K562 (cell line): ENCODE data around the gene SNRPD2. TPM values are rescaled to one million over a fixed set of nuclear protein-coding genes. Genes with fewer than 3 reads are reported as not detected.

ENCODE experiments used
- CXXC5 ChIP-seq: fragments of 250-450 bp; sonication (Bioruptor Pico); IDR thresholded peaks from 2 replicates; pipeline ENCODE4 v1.8.0; 2022; ENCODE audit warnings: inconsistent platforms, mild to moderate bottlenecking, moderate library complexity
- SETDB1 ChIP-seq: IDR thresholded peaks from one replicate; pipeline ENCODE4 v1.6.1; 2012; ENCODE audit warnings: low read length, control low read depth, inconsistent platforms
- SMAD3 ChIP-seq: fragments of 450-650 bp; formaldehyde crosslinking; conservative IDR thresholded peaks from 2 replicates; pipeline ENCODE4 v1.4.0; 2020; ENCODE audit warnings: mild to moderate bottlenecking
- SMARCA5 ChIP-seq: fragments of 450-650 bp; IDR thresholded peaks from 2 replicates; pipeline ENCODE4 v1.6.1; 2016
- ZNF75A ChIP-seq: fragments of 450-650 bp; formaldehyde crosslinking; IDR thresholded peaks from 2 replicates; pipeline ENCODE4 v1.4.0; 2020; ENCODE audit warnings: mild to moderate bottlenecking
- polyA plus RNA-seq, 8 experiments: library from polyadenylated mRNA; depleted of rRNA in 4 of 8; stranded (reverse) in 5 of 8; unstranded in 3 of 8; fragments of >200 nt; fragmentation: Nextera tagmentation in 2 of 8; fragmentation: Illumina TruSeq in 1 of 8; extraction: Ambion mirVana in 2 of 8; extraction: Trizol in 1 of 8; gene quantifications; 2 replicates each; pipeline versions ENCODE4 v1.2.1 to v1.2.3, GENCODE V29; 2011 to 2014; ENCODE audit warnings: inconsistent platforms in 1 of 8, missing spikeins in 1 of 8
- total RNA-seq, 7 experiments: library from RNA; depleted of rRNA in 6 of 7; stranded (reverse); fragments of >200 nt in 6 of 7; fragmentation: Illumina TruSeq in 2 of 7; extraction: Trizol in 2 of 7; gene quantifications; 2 replicates each; pipeline versions ENCODE4 v1.2.1 to v1.2.3, GENCODE V29; 2011 to 2021; ENCODE audit warnings: low replicate concordance in 1 of 7
- TF ChIP-seq, protein P1 (sequence below), 3 experiments: IDR thresholded peaks in 2 of 3; conservative IDR thresholded peaks in 1 of 3; 2 replicates each; pipeline ENCODE4 v1.5.1; 2011 to 2012; ENCODE audit warnings: low read length in 3 of 3, mild to moderate bottlenecking in 3 of 3, control low read depth in 2 of 3, improper control_type of control experiment in 1 of 3, inconsistent platforms in 1 of 3, low read depth in 1 of 3, mixed read lengths in 1 of 3, moderate library complexity in 1 of 3; ENCODE audit not compliant: insufficient read depth in 2 of 3
- TF ChIP-seq, protein P2 (sequence below), 2 experiments: fragments of 450-650 bp; IDR thresholded peaks; 2 replicates each; pipeline ENCODE4 v1.6.1; 2016
- TF ChIP-seq, protein P3 (sequence below): IDR thresholded peaks from 3 replicates; pipeline ENCODE4 v1.6.1; 2011; ENCODE audit warnings: borderline replicate concordance, mild to moderate bottlenecking; ENCODE audit not compliant: insufficient read length, insufficient read depth
- TF ChIP-seq, protein P4 (sequence below), 3 experiments: fragments of 200-800 bp in 1 of 3; fragments of 250-450 bp in 1 of 3; fragments of 450-650 bp in 1 of 3; sonication (Bioruptor Pico) in 1 of 3; sonication (Bioruptor generic) in 1 of 3; formaldehyde crosslinking in 1 of 3; IDR thresholded peaks; 2 replicates each; pipeline versions ENCODE4 v1.6.1 to v1.8.0; 2016 to 2022; ENCODE audit warnings: mild to moderate bottlenecking in 2 of 3, missing genetic modification characterization in 2 of 3, missing compliant biosample characterization in 1 of 3, moderate library complexity in 1 of 3
- TF ChIP-seq, protein P5 (sequence below), 2 experiments: IDR thresholded peaks in 1 of 2; conservative IDR thresholded peaks in 1 of 2; 2 replicates each; pipeline ENCODE4 v1.6.1; 2016; ENCODE audit warnings: low read depth in 2 of 2, mild to moderate bottlenecking in 1 of 2, missing compliant biosample characterization in 1 of 2, missing genetic modification characterization in 1 of 2, moderate library complexity in 1 of 2
- TF ChIP-seq, protein P6 (sequence below), 2 experiments: fragments of 450-650 bp in 1 of 2; sonication (generic) in 1 of 2; formaldehyde crosslinking in 1 of 2; IDR thresholded peaks in 1 of 2; conservative IDR thresholded peaks in 1 of 2; 2 replicates each; pipeline versions ENCODE4 v1.6.1 to v1.8.1; 2016 to 2023; ENCODE audit warnings: mild to moderate bottlenecking in 2 of 2, moderate library complexity in 2 of 2, inconsistent platforms in 1 of 2, missing genetic modification reagents in 1 of 2

Gene SNRPD2
- total and polyA plus RNA-seq, 9 of the 15 experiments (the other 6 are each of a cell fraction or from before 2014, with no cell fraction given), result 728 to 4,411 (median 1,029) TPM

DNA sequence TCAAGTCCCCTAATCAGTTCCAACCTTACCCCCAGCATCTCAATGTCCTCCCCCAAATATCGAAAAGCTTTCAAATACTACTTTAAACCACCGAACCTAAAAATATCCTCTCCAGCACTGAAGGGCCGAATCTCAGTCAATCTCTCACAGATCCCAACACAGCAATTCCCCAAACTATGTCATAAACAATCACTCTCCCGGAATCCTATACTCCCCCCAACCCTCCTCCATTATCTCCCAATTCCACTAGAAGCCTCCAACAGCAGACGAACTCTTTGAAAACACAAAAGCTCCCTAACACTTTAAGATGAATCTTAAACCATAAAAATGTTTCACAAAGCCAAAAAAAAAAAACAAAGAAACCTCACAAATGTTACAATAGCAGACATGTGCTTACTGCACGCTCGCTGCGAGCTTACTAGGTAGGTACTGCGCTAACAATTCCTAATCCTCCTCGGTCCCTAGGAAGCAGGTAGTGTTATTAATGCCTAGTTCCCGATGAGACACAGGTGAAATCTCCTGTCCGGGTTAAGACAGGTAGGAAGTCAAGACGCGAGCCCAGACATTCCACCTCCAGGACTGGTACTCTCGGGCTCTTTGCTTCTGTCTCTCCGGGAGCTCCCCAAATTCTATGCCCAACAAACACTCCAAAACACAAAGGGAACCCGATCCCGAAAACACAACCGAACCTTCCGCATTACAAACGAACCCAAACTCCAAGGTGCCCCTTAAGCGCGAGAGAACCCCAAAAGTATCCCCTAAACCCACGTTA, 24.8 kb upstream of the SNRPD2 start (continued):
- TF ChIP-seq, protein P1, sequence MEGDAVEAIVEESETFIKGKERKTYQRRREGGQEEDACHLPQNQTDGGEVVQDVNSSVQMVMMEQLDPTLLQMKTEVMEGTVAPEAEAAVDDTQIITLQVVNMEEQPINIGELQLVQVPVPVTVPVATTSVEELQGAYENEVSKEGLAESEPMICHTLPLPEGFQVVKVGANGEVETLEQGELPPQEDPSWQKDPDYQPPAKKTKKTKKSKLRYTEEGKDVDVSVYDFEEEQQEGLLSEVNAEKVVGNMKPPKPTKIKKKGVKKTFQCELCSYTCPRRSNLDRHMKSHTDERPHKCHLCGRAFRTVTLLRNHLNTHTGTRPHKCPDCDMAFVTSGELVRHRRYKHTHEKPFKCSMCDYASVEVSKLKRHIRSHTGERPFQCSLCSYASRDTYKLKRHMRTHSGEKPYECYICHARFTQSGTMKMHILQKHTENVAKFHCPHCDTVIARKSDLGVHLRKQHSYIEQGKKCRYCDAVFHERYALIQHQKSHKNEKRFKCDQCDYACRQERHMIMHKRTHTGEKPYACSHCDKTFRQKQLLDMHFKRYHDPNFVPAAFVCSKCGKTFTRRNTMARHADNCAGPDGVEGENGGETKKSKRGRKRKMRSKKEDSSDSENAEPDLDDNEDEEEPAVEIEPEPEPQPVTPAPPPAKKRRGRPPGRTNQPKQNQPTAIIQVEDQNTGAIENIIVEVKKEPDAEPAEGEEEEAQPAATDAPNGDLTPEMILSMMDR (IDR thresholded peaks at IDR 0.05 in 2 of 3, conservative IDR thresholded peaks at IDR 0.05 in 1 of 3; ENCODE audit: insufficient read depth in 2 of 3, low read depth in 1 of 3, low read length in 3 of 3), result no peak
- TF ChIP-seq, protein P2, sequence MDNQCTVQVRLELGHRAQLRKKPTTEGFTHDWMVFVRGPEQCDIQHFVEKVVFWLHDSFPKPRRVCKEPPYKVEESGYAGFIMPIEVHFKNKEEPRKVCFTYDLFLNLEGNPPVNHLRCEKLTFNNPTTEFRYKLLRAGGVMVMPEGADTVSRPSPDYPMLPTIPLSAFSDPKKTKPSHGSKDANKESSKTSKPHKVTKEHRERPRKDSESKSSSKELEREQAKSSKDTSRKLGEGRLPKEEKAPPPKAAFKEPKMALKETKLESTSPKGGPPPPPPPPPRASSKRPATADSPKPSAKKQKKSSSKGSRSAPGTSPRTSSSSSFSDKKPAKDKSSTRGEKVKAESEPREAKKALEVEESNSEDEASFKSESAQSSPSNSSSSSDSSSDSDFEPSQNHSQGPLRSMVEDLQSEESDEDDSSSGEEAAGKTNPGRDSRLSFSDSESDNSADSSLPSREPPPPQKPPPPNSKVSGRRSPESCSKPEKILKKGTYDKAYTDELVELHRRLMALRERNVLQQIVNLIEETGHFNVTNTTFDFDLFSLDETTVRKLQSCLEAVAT (IDR thresholded peaks at IDR 0.05), result peak; percentile 70 to 78
- TF ChIP-seq, protein P3, sequence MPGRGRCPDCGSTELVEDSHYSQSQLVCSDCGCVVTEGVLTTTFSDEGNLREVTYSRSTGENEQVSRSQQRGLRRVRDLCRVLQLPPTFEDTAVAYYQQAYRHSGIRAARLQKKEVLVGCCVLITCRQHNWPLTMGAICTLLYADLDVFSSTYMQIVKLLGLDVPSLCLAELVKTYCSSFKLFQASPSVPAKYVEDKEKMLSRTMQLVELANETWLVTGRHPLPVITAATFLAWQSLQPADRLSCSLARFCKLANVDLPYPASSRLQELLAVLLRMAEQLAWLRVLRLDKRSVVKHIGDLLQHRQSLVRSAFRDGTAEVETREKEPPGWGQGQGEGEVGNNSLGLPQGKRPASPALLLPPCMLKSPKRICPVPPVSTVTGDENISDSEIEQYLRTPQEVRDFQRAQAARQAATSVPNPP, result no peak
- TF ChIP-seq, protein P4, sequence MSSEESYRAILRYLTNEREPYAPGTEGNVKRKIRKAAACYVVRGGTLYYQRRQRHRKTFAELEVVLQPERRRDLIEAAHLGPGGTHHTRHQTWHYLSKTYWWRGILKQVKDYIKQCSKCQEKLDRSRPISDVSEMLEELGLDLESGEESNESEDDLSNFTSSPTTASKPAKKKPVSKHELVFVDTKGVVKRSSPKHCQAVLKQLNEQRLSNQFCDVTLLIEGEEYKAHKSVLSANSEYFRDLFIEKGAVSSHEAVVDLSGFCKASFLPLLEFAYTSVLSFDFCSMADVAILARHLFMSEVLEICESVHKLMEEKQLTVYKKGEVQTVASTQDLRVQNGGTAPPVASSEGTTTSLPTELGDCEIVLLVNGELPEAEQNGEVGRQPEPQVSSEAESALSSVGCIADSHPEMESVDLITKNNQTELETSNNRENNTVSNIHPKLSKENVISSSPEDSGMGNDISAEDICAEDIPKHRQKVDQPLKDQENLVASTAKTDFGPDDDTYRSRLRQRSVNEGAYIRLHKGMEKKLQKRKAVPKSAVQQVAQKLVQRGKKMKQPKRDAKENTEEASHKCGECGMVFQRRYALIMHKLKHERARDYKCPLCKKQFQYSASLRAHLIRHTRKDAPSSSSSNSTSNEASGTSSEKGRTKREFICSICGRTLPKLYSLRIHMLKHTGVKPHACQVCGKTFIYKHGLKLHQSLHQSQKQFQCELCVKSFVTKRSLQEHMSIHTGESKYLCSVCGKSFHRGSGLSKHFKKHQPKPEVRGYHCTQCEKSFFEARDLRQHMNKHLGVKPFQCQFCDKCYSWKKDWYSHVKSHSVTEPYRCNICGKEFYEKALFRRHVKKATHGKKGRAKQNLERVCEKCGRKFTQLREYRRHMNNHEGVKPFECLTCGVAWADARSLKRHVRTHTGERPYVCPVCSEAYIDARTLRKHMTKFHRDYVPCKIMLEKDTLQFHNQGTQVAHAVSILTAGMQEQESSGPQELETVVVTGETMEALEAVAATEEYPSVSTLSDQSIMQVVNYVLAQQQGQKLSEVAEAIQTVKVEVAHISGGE (CRISPR knock-in tag; IDR thresholded peaks at IDR 0.05), result no peak
- TF ChIP-seq SMAD3, result no peak
- TF ChIP-seq, protein P5, sequence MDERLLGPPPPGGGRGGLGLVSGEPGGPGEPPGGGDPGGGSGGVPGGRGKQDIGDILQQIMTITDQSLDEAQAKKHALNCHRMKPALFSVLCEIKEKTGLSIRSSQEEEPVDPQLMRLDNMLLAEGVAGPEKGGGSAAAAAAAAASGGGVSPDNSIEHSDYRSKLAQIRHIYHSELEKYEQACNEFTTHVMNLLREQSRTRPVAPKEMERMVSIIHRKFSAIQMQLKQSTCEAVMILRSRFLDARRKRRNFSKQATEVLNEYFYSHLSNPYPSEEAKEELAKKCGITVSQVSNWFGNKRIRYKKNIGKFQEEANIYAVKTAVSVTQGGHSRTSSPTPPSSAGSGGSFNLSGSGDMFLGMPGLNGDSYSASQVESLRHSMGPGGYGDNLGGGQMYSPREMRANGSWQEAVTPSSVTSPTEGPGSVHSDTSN (CRISPR knock-in tag; IDR thresholded peaks at IDR 0.05; ENCODE audit: low read depth), result no peak
- TF ChIP-seq, protein P5 (tag; conservative IDR thresholded peaks at IDR 0.05; ENCODE audit: low read depth), result no peak
- no peak for TF ChIP-seq ZNF75A (CRISPR knock-in tag)
- no peak for TF ChIP-seq SETDB1
- peak; percentile 31; the same call in 1 of the 2 replicates for TF ChIP-seq SMARCA5
- 0 out of 2 replicates have a peak, but pooled peaks have one; percentile 14 for TF ChIP-seq CXXC5 (CRISPR knock-in tag)
- TF ChIP-seq, protein P6, sequence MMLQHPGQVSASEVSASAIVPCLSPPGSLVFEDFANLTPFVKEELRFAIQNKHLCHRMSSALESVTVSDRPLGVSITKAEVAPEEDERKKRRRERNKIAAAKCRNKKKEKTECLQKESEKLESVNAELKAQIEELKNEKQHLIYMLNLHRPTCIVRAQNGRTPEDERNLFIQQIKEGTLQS (IDR thresholded peaks at IDR 0.05), result no peak
- TF ChIP-seq, protein P6 (CRISPR knock-in tag; conservative IDR thresholded peaks at IDR 0.05), result no peak
